Kidney (tissue), 14 donors: ENCODE data around the gene DTNB. TPM values are rescaled to one million over a fixed set of nuclear protein-coding genes. Genes with fewer than 3 reads are reported as not detected.

Source experiments
- DNase-seq, 5 donors: peaks; one replicate each; pipeline ENCODE4 v3.0.0-alpha.2; 2013 to 2020
- FAIRE-seq: peaks from 2 replicates; lab custom pipeline; 2012; peaks lifted over from hg19 to GRCh38; lab: Jason Lieb, UNC
- H3K27ac ChIP-seq, 2 donors: one replicate each; pipeline ENCODE4 v1.7.0; 2013; ENCODE audit warnings: low read depth in 2 of 2, low read length in 2 of 2, inconsistent platforms in 1 of 2
- H3K27me3 ChIP-seq: one replicate; pipeline ENCODE4 v1.7.1; 2013; ENCODE audit warnings: low read length, inconsistent platforms; ENCODE audit not compliant: control insufficient read depth, insufficient read depth
- H3K36me3 ChIP-seq, 3 donors: one replicate each; pipeline versions ENCODE4 v1.7.0 to v1.7.1; 2013; ENCODE audit warnings: low read length in 3 of 3, control low read depth in 1 of 3, inconsistent platforms in 1 of 3; ENCODE audit not compliant: insufficient read depth in 3 of 3, control insufficient read depth in 2 of 3
- H3K4me1 ChIP-seq, 3 donors: one replicate each; pipeline versions ENCODE4 v1.7.0 to v1.7.1; 2013; ENCODE audit warnings: low read length in 3 of 3, inconsistent platforms in 1 of 3, low read depth in 1 of 3; ENCODE audit not compliant: control insufficient read depth in 2 of 3, insufficient read depth in 2 of 3
- H3K4me3 ChIP-seq, 3 donors: one replicate each; pipeline versions ENCODE4 v1.7.0 to v1.8.1; 2013; ENCODE audit warnings: low read length in 3 of 3, control low read depth in 1 of 3, inconsistent platforms in 1 of 3
- H3K9ac ChIP-seq, 3 donors: one replicate each; pipeline versions ENCODE4 v1.7.0 to v1.7.1; 2013; ENCODE audit warnings: low read length in 3 of 3, control low read depth in 1 of 3, inconsistent platforms in 1 of 3
- H3K9me3 ChIP-seq, 3 donors: one replicate each; pipeline versions ENCODE4 v1.7.0 to v1.7.1; 2013; ENCODE audit warnings: low read length in 3 of 3, control low read depth in 1 of 3, inconsistent platforms in 1 of 3; ENCODE audit not compliant: control insufficient read depth in 2 of 3, insufficient read depth in 1 of 3
- CTCF ChIP-seq: IDR thresholded peaks from 3 replicates; pipeline ENCODE4 v1.5.1; 2012; ENCODE audit warnings: mild to moderate bottlenecking, moderate library complexity, borderline replicate concordance; ENCODE audit not compliant: insufficient read depth; ENCODE audit errors: extremely low read depth
- intact Hi-C: fragments of 100-400 bp; cut with DNase I; formaldehyde crosslinking; loops from one replicate; pipeline ENCODE4 v1.11.1; 2022
- polyA plus RNA-seq: library from polyadenylated mRNA; stranded (reverse); fragments of 350-450 nt; fragmentation: Illumina TruSeq; extraction: RNeasy Lipid Tissue Mini Kit (QIAGEN cat#74804); gene quantifications from one replicate; pipeline ENCODE4 v1.2.3, GENCODE V29; 2014; ENCODE audit warnings: low read depth, low replicate concordance; ENCODE audit not compliant: insufficient read depth
- total RNA-seq: library from RNA; stranded (reverse); fragmentation: NEBNext Ultra II Directional; extraction: Animal tissue kit (Norgen Biotek cat#: 25700); gene quantifications from one replicate; pipeline ENCODE4 v1.2.1, GENCODE V29; 2021
- donor health status: control.
- donor health status: control.
- donor health status: control.
- donor health status: control.
- donor health status: control.
- donor health status: DM: yes; HTN: yes; CAD: no.
- donor health status: Normal renal cell carcinoma (clear cell type).

Gene DTNB
- total and polyA plus RNA-seq, 2 donors from 2014 or later = 23.0 to 28.1 TPM

GRCh38 chr2:25497229-25497917, 176.0 kb downstream of the DTNB start:
- intact Hi-C loops = no loop called here
- Histone ChIP-seq H3K36me3 (no peaks in the 10 kb centered on the region), H3K9me3 (no peaks in the 10 kb centered on the region), H3K4me3 (no peak overlapping the region), H3K27ac (no peak overlapping the region), H3K27me3 (no peaks in the 10 kb centered on the region), H3K9ac (no peak overlapping the region), H3K4me1 (no peaks in the 10 kb centered on the region)
- no peak for FAIRE-seq
- no peak for TF ChIP-seq CTCF
- no peak for DNase-seq

- DNase-seq = no peak
- no peak for FAIRE-seq
Observed at GRCh38 chr2:25494616-25495015, 178.8 kb downstream of the DTNB start.

GRCh38 chr2:25493207-25493606, 180.2 kb downstream of the DTNB start:
- Histone ChIP-seq H3K27me3 (no peaks in the 10 kb centered on the region), H3K4me3 (no peak overlapping the region), H3K4me1 (no peaks in the 10 kb centered on the region), H3K9ac (no peak overlapping the region), H3K36me3 (no peaks in the 10 kb centered on the region), H3K9me3 (no peaks in the 10 kb centered on the region), H3K27ac (no peak overlapping the region)
- DNase-seq = no peak
- no peak for TF ChIP-seq CTCF
- FAIRE-seq = no peak
- intact Hi-C loops = no loop called here

More at GRCh38 chr2:25494616-25495015, 178.8 kb downstream of the DTNB start:
- no peak overlapping the region for H3K4me3 ChIP-seq
- H3K9ac ChIP-seq = no peak overlapping the region
- no peak for TF ChIP-seq CTCF
- intact Hi-C loops = no loop called here
- H3K36me3 ChIP-seq = no peaks in the 10 kb centered on the region
- no peaks in the 10 kb centered on the region for H3K27me3 ChIP-seq
- no peaks in the 10 kb centered on the region for H3K4me1 ChIP-seq
- no peak overlapping the region for H3K27ac ChIP-seq
- no peaks in the 10 kb centered on the region for H3K9me3 ChIP-seq
